GM19372 (cell line): Measurements from ENCODE around the gene FBLN7.
"Not testable (repeated sequence)": the region's sequence is repeated elsewhere in the genome, so short reads cannot be mapped to it uniquely, and the experiment has no call there.

Experiments
- ATAC-seq: cut with Tn5 transposase; IDR thresholded peaks from one replicate; pipeline ENCODE4 v1.9.1; 2021; ENCODE audit warnings: mild to moderate bottlenecking, low read depth, moderate library complexity; ENCODE audit not compliant: unreplicated experiment

The FBLN7 gene, protein sequence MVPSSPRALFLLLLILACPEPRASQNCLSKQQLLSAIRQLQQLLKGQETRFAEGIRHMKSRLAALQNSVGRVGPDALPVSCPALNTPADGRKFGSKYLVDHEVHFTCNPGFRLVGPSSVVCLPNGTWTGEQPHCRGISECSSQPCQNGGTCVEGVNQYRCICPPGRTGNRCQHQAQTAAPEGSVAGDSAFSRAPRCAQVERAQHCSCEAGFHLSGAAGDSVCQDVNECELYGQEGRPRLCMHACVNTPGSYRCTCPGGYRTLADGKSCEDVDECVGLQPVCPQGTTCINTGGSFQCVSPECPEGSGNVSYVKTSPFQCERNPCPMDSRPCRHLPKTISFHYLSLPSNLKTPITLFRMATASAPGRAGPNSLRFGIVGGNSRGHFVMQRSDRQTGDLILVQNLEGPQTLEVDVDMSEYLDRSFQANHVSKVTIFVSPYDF

DNA sequence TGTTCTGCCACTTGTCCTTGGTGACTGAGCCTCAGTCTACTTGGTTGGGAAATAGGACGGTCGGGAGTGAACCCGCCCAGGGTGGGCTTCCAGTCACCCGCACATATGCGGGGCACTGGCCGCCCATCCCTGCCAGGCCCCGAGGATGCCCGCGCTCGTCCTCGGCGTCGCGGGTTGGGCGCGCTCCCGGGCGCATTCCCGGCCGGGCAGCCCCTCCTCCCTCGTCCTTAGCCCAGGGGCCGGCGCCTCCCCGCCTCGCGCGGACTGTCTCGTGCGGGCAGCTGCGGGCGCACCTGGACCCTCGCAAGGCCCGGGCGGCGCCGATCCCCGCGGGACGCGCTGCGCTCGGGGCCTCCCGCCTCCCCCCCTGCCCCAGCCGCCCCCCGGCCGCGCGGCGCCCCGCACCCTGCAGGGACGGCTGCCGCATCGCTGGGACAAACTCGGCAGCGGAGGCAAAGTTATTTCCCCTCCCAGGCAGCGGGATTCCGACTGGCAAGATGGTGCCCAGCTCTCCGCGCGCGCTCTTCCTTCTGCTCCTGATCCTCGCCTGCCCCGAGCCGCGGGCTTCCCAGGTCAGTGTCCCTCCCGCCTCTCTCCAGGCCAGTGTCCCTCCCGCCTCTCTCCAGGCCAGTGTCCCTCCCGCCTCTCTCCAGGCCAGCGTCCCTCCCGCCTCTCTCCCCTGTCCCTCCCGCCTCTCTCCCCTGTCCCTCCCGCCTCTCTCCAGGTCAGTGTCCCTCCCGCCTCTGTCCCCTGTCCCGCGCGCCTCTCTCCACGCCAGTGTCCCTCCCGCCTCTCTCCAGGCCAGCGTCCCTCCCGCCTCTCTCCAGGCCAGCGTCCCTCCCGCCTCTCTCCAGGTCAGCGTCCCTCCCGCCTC lies at the start of gene FBLN7:
FBLN7 (plus strand) TSS at position 227 of the 874 bp plus-strand sequence; CDS start at position 498, 271 bp downstream.
- no peak for ATAC-seq

DNA sequence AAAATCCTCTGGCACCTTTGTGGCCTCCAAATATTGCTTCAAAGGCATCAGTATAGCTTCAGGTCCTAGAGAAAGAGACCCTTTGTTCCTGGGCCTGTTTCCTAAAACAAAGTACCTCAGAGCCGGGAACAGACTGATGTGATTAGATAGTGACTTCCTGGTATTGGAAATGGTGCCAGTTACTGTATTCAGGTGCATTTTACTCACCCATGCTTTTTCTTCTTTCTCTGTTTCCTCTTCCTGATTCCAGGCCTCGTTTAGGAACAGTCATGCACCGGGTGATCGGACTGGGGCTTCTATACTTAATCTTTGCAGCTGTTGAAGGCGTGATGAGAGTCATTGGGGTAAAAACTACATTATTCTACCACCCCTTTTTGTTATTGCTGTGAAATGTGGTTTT lies 48.8 kb upstream of the FBLN7 start:
- ATAC-seq: no peak

DNA sequence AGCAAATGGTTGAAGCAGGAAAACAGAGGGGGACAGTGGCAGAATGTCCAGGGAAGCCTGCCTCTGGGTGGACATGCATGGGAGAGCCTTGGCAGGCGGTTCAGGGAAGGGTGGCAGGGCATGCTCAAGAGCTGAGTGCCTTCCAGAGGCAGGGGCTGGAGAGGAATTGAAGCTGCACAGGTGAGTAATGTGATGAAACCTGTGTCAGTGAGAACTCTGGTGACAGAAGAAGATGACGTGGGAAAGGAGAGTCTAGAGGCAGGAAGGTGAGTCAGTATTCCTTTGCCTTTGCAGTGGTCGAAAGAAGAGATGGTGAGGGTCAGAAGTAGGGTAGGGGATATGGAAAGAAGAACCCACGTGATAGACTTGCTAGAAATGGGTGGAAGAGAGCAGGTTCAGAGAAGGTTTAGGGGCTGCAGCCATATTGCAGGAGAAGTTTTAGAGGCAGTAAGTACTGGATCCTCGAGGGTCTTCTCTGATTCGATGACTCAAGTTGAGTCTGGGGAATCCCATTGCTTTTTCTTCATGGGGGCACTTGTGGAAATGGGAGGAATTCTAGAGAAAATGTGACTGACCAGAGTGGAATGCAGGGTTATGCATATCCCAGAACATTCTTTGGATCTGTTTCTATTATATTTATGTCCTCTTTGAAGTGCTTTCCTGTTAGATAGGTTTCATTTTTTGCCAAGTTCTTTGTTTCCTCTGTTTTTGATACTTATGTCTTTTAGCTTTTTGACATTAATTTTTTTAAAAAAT lies 45.7 kb upstream of the FBLN7 start:
- no peak for ATAC-seq

DNA sequence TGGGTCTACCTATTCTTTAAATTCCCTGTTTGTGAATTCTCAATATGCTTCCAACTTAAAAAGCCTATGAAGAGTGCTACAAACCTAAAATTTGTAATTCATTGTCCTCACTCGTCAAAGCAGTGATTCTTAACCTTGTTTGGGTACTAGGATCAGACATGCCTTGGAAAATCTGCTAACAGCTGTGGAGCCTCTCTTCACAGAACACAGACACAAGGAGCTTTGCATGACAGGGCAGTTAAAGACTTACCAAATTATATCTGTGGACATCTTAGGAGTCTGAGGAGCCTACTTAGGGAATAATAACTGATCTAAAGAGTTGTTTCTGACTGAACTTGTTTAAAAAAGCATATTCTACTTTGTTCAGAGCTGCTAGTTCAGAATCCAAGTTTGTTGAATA lies 45.0 kb upstream of the FBLN7 start:
- no peak for ATAC-seq

DNA sequence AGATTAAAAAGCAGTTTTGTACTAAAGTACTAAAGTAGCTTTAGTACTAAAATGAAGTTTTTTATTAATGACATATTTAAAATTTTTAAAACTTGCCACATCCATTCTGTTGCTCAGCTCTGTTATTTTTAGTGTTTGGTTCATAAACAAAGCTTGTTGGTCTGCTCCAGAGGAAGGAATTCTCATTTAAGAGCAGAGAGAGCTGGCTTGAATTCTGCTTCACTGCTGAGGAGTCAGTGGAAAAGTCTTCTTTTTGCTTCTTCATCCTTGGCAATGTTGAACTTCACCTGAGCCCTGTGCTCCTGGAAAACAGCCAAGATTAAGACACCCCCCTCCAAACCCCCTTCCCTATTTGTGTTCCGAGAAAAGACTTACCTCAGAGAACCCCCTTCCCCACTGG lies 42.5 kb upstream of the FBLN7 start:
- ATAC-seq: no peak

DNA sequence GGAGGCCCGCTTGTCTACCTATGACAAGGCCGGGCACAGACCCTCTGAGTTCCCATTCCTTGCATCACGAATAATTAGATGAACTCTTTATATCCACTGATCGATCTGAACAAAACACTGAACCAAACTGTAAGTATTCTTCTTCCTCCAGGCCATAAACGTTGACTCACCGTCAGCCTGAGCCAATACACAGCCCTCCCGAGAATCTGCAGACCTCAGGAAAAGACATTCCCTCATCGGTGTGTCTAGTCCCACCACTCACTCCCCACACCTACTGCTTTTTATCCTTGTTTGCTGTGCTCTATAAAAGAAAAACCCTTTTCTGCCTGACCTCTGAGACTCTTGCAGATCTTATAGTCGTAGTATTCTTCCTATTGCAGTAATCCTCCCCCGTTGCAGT lies 42.1 kb upstream of the FBLN7 start:
- no peak for ATAC-seq

DNA sequence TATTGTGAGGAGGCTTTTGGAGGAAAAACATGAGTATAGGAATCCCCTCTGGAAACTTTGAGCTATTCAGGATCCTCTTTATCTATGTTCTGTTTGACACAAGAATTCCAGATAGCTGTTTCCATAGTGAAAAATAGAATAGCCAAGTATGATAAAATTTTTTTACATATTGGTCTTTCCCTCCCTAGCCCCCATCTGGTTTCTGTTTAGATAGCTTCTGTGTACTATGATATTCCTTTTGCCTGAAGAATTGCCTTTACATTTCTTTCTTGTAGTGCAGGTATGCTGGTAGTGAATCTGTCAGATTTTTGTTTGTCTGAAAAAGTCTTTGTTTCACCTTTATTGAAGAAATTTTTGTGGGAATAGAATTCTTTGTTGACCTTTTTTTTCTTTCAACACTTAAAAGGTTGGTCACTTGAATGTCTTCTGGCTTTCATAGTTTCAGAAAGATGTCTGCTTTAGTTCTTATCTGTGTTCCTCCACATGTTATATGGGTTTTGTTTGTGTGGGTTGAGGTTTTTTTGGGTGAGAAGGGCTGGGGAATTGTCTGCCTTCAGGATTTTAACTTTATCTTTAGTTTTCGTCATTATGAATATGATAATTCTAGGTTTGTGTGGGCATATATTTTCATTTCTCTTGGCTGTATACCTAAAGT lies 29.9 kb upstream of the FBLN7 start:
- ATAC-seq: no peak

DNA sequence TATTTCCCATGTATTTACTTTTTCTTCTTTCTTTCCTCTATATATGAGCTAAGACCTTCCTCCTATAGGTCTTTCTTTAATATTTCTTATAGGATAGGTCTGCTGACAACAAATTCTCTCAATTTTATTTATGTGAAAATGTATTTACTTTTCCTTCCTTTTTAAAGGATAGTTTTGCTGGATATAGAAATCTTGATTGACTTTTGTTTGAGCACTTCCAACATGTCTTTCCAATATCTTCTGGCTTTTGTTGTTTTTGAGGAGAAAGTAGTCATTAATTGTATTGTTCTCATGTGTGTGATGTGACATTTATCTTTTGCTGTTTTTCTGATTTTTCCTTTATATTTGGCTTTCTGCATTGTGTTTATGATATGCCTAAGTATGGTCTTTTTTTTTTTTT lies 28.9 kb upstream of the FBLN7 start:
- ATAC-seq: no peak

DNA sequence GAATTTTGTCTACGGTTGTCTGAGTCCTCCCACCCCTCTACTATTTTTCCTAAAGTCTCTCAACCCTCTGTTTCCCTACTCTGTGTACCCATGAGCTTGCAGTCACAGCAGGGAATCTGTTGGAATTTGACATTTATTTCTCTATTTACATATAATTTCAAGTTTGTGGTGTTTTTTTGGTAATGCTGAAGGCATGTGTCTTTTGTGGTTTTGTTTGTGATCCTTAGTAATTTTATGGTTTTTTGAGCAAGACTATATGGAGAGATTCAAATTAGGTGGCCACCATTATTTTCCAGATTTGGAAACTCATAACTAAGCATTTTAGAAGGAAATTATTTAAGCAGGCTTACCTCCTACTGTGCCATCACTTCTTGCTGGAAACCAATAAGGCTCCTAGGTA lies 27.2 kb upstream of the FBLN7 start:
- ATAC-seq: no peak

DNA sequence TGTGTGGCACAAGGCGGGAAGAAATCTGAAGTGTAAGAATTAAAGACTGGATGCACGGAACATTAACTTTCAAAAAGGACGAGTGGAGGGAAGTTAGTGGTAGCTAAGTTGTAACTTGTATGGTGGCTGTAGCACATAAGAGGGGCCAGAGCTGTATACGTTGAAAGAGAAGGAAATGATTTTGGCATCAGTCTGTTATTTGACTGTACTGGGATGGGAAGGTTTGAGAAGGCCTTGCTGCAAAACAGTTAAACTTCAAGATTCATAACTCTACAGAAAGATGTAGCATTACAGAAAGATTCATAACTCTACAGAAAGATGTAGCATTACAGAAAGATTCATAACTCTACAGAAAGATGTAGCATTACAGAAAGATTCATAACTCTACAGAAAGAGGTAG lies 24.8 kb upstream of the FBLN7 start:
- not testable (repeated sequence) for ATAC-seq

DNA sequence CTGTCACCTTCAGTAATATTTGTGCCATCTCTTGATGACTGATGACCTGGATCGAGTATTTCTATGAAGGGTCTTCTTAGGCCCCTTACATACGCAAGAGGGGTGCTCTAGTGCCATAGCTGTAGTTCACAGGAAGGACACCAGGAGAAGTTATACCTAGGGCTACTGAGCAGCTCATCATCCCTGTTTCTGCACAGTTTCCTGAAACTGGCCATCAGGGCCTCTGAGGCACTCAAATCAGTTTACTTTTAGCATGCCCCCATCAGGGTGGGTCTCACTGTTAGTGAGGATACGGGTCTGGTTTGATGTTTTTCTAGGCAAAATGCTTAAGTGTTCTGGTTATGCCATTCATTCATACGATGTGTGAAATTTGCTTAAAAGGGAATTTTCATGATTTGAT lies 20.0 kb upstream of the FBLN7 start:
- no peak for ATAC-seq

DNA sequence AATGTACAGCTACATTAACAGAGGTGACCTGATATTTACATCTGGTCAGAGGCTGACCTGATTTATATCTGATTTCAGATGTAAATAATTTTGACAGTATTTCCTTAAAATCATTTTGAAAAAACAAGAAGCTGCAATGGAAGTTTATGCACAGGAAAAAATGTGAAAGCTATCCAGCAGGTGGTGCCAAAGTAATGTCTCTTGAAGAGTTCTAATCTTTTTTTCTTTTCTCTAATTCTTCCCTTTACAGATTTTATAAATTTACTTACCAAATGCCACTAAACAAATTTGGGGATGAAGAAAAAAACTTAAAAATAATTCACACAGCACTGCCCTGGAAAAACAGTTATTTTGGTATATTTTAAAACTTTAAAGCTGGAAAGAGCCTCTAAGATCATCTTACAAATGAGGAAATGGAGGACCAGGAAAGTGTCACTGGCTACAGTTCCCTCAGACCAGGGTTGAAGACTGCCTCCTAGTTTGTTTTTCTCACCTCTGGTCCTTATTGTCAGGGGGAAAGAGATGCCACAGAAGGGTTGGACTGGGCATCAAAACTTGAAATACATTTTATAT lies 16.4 kb upstream of the FBLN7 start:
- ATAC-seq: no peak

DNA sequence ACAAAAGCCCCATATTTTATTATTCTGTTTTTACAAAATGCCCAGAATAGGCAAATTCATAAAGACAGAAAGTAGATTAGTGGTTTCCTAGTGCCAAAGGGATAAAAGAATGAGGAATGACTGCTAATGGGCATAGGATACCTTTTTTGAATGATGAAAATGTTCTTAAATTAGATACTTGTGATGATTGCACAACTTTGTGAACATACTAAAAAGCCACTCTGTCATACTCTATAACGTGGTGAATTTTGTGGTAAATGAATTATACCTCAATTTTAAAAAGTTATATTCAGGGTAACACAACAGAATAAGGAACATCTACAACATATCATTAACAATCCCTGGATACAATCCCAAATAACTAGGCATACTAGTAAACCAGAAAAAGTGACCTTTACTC lies 9.1 kb upstream of the FBLN7 start:
- ATAC-seq: no peak

DNA sequence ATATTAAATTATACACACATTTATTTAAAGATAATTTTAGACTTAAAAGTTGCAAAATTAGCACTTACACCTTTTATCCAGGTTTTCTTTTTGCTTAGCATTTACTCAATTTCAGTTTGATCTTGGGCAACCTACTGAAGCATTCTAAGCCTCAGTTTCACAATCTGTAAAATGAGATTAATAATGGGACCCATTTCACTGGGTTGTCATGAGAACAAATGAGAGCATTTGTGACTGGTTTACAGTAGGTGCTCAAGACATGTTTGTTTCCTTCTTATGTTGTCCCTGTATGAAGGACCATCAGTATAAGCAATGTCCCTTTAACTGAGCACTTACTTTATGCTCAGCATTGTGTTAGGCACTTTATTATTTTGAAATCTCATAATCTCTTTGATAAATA lies 4.8 kb upstream of the FBLN7 start:
- no peak for ATAC-seq

DNA sequence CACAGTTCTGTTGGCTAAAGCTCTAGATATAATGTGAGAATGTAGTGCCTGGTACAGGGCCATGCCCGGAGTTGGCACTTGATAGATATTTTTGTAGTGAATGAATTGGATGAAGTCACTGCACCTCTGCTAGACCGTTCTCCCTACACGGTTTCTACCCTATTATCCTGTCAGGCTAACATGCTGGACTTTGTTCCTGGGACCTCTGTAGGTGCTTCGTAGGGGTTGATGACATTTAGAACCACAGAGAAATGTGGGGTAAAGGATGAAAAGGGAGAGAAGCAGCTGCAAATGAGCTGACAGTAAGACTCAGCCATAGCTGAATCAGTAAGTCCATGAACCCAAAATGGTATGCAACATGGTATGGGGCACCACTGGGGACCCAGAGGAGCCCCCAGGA lies 4.1 kb upstream of the FBLN7 start:
- no peak for ATAC-seq

DNA sequence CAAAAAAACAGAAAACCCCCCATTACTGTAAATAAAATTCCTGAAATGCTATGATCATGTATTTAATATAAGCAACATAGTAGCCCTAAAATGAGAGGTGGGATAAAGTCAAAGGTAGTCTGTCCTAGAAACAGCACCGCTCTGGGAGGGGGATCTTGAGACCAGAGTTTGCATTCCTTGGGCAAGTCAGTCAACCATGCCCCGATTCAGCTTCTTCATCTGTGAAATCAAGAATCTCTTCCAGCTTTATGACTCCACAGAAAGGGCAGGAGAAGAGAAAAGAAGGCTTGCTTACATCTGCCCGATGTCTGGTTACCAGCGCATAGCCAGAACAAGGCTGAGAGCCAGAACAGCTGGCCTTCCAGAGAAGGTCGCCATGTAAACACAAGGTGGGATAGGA lies 2.1 kb upstream of the FBLN7 start:
- ATAC-seq: no peak

DNA sequence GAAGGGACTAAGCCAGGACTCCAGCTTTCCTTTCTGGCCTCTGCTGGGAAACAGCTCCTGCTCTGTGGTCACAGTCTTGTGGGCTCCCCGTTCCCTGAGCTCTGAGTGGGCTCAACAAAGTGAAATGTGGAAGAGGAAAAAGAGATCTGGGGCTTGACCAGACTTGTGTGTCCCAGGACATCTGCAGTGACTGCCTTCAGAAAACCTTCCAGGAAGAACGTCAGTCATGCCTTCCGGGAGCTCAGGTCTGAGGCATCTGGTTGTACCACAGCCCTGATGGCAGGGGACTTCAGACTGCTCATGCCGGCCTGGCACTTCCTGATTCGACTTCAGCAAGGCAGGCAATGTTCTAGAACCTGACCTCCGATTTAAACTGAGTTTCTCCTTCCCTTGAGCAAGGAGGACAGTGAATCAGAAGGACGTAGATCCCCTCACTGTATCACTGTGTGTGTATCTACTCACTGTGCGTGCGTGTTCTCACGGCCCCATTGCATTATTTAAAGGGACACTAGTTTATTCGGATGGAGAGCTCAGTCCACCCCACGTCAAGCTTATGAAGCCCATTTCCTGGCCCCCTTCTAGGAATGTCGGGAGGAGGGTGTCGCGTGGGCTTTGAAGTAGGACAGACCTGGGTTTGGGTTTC lies 548 bp upstream of the FBLN7 start:
- no peak for ATAC-seq

DNA sequence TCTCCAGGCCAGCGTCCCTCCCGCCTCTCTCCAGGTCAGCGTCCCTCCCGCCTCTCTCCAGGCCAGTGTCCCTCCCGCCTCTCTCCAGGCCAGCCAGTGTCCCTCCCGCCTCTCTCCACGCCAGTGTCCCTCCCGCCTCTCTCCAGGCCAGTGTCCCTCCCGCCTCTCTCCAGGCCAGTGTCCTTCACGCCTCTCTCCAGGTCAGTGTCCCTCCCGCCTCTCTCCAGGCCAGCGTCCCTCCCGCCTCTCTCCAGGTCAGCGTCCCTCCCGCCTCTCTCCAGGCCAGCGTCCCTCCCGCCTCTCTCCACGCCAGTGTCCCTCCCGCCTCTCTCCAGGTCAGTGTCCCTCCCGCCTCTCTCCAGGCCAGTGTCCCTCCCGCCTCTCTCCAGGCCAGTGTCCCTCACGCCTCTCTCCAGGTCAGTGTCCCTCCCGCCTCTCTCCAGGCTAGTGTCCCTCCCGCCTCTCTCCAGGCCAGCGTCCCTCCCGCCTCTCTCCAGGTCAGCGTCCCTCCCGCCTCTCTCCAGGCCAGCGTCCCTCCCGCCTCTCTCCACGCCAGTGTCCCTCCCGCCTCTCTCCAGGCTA lies 939 bp downstream of the FBLN7 start:
- ATAC-seq: not testable (repeated sequence)

DNA sequence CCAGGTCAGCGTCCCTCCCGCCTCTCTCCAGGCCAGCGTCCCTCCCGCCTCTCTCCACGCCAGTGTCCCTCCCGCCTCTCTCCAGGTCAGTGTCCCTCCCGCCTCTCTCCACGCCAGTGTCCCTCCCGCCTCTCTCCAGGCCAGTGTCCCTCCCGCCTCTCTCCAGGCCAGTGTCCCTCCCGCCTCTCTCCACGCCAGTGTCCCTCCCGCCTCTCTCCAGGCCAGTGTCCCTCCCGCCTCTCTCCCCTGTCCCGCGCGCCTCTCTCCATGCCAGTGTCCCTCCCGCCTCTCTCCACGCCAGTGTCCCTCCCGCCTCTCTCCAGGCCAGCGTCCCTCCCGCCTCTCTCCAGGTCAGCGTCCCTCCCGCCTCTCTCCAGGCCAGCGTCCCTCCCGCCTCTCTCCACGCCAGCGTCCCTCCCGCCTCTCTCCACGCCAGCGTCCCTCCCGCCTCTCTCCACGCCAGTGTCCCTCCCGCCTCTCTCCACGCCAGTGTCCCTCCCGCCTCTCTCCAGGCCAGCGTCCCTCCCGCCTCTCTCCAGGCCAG lies 1.5 kb downstream of the FBLN7 start:
- ATAC-seq: not testable (repeated sequence)
